Measurements from ENCODE around the gene CHAT. TPM values are rescaled to one million over a fixed set of nuclear protein-coding genes. Genes with fewer than 3 reads are reported as not detected.

Gene CHAT
- total and polyA plus RNA-seq, 2 donors (not counting 3 experiments of a cell fraction or from before 2014, with no cell fraction given), result not detected

DNA sequence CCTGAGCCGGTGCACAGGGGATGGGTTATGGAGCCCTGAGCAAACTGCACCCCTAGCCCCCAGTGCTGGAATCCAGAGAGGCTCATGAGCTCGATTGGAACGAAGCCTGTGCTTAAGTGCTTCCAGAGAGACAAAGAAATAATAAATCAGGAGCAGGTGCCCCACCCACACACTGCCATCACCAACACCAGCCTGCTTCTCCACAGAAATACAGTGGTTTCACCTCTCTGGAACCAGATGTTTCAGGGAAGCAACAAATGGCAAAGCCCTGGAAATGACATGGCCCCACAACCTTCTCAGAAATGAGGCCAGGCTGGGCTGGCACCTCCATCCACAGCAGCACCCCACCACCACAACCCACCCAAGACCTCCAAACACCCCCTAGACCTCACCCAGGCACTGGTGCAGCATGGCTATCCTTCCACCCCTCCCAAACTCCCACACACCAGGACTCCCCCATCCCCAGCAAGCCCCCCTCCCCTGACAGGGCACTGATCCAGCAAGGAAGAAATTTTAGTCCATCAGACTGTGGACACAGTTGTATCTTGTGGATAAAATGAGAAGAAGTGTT, 7.8 kb upstream of the CHAT start:
- Histone ChIP-seq H3K27me3 (ENCODE audit: control insufficient read depth in 2 of 2, insufficient read depth in 2 of 2, low read length in 2 of 2) (peaks cover 31 to 38% of the 10 kb centered on the region in 2 experiments), H3K4me2 (ENCODE audit: insufficient read depth, low read length) (no peak overlapping the region), H3K27ac (ENCODE audit: insufficient read depth, low read depth, low read length) (no peak overlapping the region), H3K36me3 (ENCODE audit: control insufficient read depth in 2 of 2, extremely low read depth in 1 of 2, insufficient read depth in 2 of 2, low read length in 2 of 2) (no peaks in the 10 kb centered on the region), H3K4me3 (replicated peaks in 1 of 3; ENCODE audit: insufficient read depth in 1 of 3, low read depth in 1 of 3, low read length in 3 of 3) (no peak overlapping the region), H3K9me3 (replicated peaks; ENCODE audit: control insufficient read depth, insufficient read depth, low read length) (no peaks in the 10 kb centered on the region), H3K79me2 (ENCODE audit: control insufficient read depth, insufficient read depth, low read length) (no peaks in the 10 kb centered on the region), H2AFZ (ENCODE audit: low read depth, low read length) (no peak overlapping the region), H3K9me1 (replicated peaks; ENCODE audit: control insufficient read depth, extremely low read depth, insufficient read depth, low read length) (no peaks in the 10 kb centered on the region), H3K9ac (replicated peaks; ENCODE audit: extremely low read depth, insufficient read depth, low read length) (no peak overlapping the region), H3K4me1 (ENCODE audit: control insufficient read depth, extremely low read depth, insufficient read depth, low read length) (no peaks in the 10 kb centered on the region), H4K20me1 (replicated peaks; ENCODE audit: control insufficient read depth, extremely low read depth, insufficient read depth, low read length) (no peaks in the 10 kb centered on the region)
- TF ChIP-seq JUN (IDR thresholded peaks at IDR 0.05; ENCODE audit: borderline replicate concordance, insufficient read depth, insufficient read length, low read depth) (no peak), MYC (IDR thresholded peaks at IDR 0.05; ENCODE audit: low read depth, low read length) (no peak), POLR2AphosphoS5 (IDR thresholded peaks at IDR 0.05; ENCODE audit: insufficient read depth, low read depth, low read length) (no peak), FOS (IDR thresholded peaks at IDR 0.05; ENCODE audit: borderline replicate concordance, insufficient read depth, low read length) (no peak), EZH2 (IDR thresholded peaks at IDR 0.05; ENCODE audit: borderline replicate concordance, low read depth, low read length, severe bottlenecking) (no peak), GATA2 (IDR thresholded peaks at IDR 0.05; ENCODE audit: insufficient read depth, insufficient read length, low read depth, low read length) (no peak), POLR2A (IDR thresholded peaks at IDR 0.05; ENCODE audit: low read depth, low read length) (no peak)
- TF ChIP-seq, protein P1, sequence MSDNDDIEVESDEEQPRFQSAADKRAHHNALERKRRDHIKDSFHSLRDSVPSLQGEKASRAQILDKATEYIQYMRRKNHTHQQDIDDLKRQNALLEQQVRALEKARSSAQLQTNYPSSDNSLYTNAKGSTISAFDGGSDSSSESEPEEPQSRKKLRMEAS (IDR thresholded peaks at IDR 0.05; ENCODE audit: insufficient read depth, insufficient read length), result no peak
- TF ChIP-seq, protein P2, sequence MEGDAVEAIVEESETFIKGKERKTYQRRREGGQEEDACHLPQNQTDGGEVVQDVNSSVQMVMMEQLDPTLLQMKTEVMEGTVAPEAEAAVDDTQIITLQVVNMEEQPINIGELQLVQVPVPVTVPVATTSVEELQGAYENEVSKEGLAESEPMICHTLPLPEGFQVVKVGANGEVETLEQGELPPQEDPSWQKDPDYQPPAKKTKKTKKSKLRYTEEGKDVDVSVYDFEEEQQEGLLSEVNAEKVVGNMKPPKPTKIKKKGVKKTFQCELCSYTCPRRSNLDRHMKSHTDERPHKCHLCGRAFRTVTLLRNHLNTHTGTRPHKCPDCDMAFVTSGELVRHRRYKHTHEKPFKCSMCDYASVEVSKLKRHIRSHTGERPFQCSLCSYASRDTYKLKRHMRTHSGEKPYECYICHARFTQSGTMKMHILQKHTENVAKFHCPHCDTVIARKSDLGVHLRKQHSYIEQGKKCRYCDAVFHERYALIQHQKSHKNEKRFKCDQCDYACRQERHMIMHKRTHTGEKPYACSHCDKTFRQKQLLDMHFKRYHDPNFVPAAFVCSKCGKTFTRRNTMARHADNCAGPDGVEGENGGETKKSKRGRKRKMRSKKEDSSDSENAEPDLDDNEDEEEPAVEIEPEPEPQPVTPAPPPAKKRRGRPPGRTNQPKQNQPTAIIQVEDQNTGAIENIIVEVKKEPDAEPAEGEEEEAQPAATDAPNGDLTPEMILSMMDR (IDR thresholded peaks at IDR 0.05; ENCODE audit: extremely low read depth in 1 of 2, insufficient read depth in 1 of 2, low read depth in 1 of 2, low read length in 2 of 2), result no peak
- DNase-seq (ENCODE audit: low read depth, low spot score) (no peak), FAIRE-seq (no peak)
- BruUV-seq (replicated peaks), result no TSS peak
- CTCF ChIA-PET, result interaction anchor here (1.2 to 1.3 kb wide), 2 partner anchors 11 to 13 kb away, joined by 6 to 8 read pairs; no protein-coding TSS in a partner anchor
- POLR2A ChIA-PET, result no interaction called here
- intact Hi-C loops (cut with micrococcal nuclease) (loop anchor here (2.0 kb wide), 1 partner anchor 157 kb away; the partner anchor contains the start of gene OGDHL), dilution Hi-C loops (cut with MboI; ENCODE audit: extremely low pct_ligation_motif_present, low sequenced_read_pairs) (no loop called here)
